IPS-20b (cell line): ENCODE results near the gene STX8.

ENCODE experiments used
- H3K27ac ChIP-seq: one replicate; pipeline ENCODE4 v1.5.1; 2013; ENCODE audit warnings: low read length
- H3K27me3 ChIP-seq: 2 replicates; pipeline ENCODE4 v1.6.1; 2013; ENCODE audit warnings: mild to moderate bottlenecking, low read length, inconsistent platforms; ENCODE audit not compliant: insufficient read depth
- H3K36me3 ChIP-seq: 2 replicates; pipeline ENCODE4 v1.6.1; 2013; ENCODE audit warnings: low read depth, mild to moderate bottlenecking, inconsistent platforms, low read length, moderate library complexity; ENCODE audit not compliant: insufficient read depth
- H3K4me1 ChIP-seq: 2 replicates; pipeline ENCODE4 v1.6.1; 2013; ENCODE audit warnings: mild to moderate bottlenecking, control low read depth, inconsistent platforms, low read length, moderate library complexity; ENCODE audit not compliant: insufficient read depth
- H3K4me3 ChIP-seq: 2 replicates; pipeline ENCODE4 v1.5.1; 2013; ENCODE audit warnings: mild to moderate bottlenecking, low read length, inconsistent platforms
- H3K9ac ChIP-seq: 2 replicates; pipeline ENCODE4 v1.6.1; 2013; ENCODE audit warnings: low read depth, mild to moderate bottlenecking, inconsistent platforms, low read length, moderate library complexity
- H3K9me3 ChIP-seq: 2 replicates; pipeline ENCODE4 v1.6.1; 2013; ENCODE audit warnings: mild to moderate bottlenecking, low read depth, low read length, inconsistent platforms; ENCODE audit not compliant: insufficient read depth

STX8 gene

DNA sequence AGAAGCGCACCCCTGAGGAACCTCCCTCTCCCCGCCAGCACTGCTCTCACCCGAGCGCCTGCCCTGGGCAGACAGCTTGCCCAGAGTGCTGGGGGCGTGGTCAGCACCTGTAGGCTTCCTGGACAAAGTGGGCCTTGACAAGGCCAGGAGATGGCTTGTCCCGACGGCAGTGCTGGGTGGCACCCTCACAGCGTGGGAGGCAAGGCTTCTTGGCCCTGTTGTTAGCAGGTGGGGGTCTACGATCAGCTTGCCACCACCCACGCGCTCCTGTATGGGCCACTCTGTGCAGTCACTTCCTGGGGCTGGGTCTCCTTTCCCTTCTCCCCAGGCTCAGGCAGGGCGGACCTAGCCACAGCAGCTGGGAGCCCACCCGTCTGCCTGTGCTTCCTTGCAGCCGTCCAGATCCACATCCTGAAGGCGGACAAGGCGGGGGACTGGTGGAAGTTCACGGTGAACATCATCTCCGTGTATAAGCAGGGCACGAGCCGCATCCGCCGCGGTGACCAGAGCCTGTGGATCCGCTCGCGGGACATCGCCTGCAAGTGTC, 336.3 kb downstream of the STX8 start:
- peak overlapping the region; percentile 67; the same call in 1 of the 2 replicates for H3K4me3 ChIP-seq
- peaks cover 20% of the 10 kb centered on the region for H3K27me3 ChIP-seq
- no peak overlapping the region for H3K27ac ChIP-seq
- H3K9ac ChIP-seq: peak overlapping the region; percentile 61; the same call in 1 of the 2 replicates
- H3K36me3 ChIP-seq: no peaks in the 10 kb centered on the region
- H3K4me1 ChIP-seq: peaks cover 5% of the 10 kb centered on the region
- H3K9me3 ChIP-seq: no peaks in the 10 kb centered on the region

DNA sequence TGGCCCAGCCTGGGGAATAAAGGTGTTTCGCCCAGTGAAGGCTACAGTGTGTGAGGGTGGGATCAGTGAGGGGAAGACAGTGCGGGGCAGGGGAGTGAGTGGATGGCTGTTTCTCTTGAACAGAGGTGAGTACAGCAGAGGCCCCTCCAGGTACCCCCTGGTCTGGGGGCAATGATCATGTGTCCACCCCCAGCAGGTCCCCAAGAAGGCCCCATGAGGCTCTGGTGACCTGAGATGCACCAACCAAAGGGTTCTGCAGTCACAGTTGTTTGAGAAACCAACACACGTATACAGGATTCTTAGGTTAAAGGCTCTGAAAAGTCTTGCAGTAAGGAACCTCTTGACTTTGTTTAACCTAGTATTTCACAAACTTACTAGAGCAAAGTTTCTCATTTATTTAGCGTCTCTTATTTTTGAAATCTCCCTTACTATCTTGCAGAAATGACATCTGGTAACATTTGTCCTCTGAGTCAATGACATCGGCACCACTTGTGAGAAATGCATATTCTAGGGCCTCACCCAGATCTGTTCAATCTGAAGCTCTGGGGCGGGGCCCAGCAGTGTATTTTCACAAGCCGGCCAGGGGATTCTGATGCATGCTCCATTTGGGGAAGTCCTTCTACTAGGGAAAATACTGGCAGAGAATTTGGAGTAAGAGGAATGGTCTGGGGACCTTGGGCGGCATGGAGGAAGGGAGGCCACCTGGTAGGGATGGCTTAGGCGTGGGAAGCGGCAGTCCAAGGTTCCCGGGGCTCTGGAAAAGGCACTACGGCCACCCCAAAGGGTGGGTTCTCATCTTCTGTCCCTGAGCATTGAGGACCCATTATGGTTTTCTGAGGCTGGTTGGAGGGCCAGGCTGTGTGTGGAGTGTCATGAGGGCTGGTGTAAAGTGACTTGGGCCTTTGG, 337.0 kb downstream of the STX8 start:
- Histone ChIP-seq H3K9ac (no peak overlapping the region), H3K9me3 (no peaks in the 10 kb centered on the region), H3K27me3 (peaks cover 20% of the 10 kb centered on the region), H3K27ac (no peak overlapping the region), H3K4me1 (peaks cover 5% of the 10 kb centered on the region), H3K36me3 (no peaks in the 10 kb centered on the region), H3K4me3 (no peak overlapping the region)

DNA sequence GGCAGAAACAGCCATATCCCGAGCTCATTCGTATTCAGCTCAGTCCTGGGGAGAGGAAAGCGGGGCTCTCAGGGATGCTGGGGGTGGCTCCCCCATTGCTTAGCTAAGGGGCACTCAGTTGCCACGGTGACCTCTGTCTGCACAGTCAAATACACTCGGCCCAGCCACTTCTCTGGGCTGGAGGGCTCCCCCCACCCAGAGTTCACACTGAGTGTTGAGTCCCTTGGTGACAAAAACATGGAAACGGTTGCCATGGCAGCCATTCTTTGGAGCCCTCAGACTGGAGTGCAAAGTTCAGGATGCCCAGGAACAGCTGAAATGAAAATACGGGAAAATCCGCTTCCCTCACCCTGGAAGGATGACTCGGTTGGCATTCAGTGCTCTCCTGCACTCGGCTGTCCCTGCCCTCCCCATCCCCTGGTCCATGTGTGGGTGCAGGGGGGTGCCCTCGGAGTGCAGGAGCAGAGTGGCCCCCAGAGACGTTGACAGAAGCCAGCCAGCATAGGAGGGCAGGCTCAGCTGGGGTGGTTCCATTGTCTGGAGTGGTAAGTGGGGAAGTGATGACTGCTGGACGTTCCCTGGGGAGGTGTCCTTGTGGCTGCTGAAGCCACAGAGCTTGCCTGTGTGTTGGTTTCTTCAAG, 337.8 kb downstream of the STX8 start:
- H3K9ac ChIP-seq: no peak overlapping the region

DNA sequence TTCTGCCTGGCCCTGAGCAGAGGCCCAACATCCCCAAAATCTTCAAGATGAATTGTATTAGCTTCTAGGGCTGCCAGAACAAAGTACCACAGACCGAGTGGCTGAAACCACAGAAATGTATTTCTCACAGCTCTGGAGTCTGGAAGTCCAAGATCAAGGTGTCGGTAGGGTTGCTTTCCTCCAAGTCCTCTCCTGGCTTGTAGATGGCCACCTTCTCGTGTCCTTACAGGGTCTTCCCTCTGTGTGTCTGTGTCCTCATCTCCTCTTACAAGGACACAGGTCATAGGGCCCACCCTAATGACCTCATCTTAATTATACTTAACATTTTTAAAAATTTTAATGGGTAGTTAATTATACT, 338.6 kb downstream of the STX8 start:
- H3K4me3 ChIP-seq: no peak overlapping the region
- no peaks in the 10 kb centered on the region for H3K36me3 ChIP-seq
- peaks cover 5% of the 10 kb centered on the region; the same call in 1 of the 2 replicates for H3K4me1 ChIP-seq
- H3K9ac ChIP-seq: no peak overlapping the region
- peaks cover 20% of the 10 kb centered on the region for H3K27me3 ChIP-seq
- H3K9me3 ChIP-seq: no peaks in the 10 kb centered on the region
- H3K27ac ChIP-seq: no peak overlapping the region

More for the DNA sequence above, 337.8 kb downstream of the STX8 start:
- no peaks in the 10 kb centered on the region for H3K9me3 ChIP-seq
- H3K36me3 ChIP-seq: no peaks in the 10 kb centered on the region
- peaks cover 5% of the 10 kb centered on the region; the same call in 1 of the 2 replicates for H3K4me1 ChIP-seq
- H3K4me3 ChIP-seq: no peak overlapping the region
- H3K27me3 ChIP-seq: peaks cover 20% of the 10 kb centered on the region
- H3K27ac ChIP-seq: no peak overlapping the region

DNA sequence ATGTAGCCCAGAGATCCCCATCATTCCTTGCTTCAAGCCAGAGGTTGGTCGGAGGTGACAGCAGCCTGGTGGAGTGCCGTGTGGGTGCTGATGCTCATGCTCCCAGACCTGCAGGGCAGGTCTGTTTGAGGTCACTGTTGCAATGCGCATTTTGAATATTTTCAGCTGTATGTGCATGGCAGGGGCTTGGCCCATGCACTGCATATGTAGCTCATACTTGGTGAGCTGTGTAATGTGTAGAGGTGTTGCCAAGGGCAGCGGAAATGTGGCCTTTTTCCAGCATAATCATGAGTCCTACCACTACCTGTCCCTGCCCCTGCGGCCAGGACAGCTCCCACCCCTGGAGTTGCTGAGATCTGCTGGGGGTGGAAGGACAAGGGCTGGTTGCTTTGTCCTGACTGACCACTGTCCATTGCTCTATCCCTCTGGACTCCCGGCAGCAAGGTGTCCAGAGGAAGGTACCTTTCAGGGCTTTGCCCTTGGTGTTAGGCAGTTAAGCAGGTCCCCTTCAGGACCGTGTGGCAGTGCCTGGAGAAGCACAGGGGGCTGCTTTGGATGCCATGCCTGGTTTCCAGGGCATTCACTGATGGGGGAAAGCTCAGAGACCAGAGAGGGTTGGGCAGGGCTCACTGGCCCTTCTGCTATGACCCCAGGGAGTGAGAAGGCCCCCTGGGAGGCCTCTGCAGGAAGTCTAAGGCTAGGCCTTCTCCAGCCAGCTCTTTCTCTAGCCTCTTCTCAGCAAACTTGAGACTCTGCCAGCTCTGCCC, 339.2 kb downstream of the STX8 start:
- Histone ChIP-seq H3K27me3 (peaks cover 20% of the 10 kb centered on the region), H3K4me1 (peaks cover 5% of the 10 kb centered on the region; the same call in 1 of the 2 replicates), H3K27ac (no peak overlapping the region), H3K9me3 (no peaks in the 10 kb centered on the region), H3K36me3 (no peaks in the 10 kb centered on the region), H3K9ac (no peak overlapping the region), H3K4me3 (no peak overlapping the region)

DNA sequence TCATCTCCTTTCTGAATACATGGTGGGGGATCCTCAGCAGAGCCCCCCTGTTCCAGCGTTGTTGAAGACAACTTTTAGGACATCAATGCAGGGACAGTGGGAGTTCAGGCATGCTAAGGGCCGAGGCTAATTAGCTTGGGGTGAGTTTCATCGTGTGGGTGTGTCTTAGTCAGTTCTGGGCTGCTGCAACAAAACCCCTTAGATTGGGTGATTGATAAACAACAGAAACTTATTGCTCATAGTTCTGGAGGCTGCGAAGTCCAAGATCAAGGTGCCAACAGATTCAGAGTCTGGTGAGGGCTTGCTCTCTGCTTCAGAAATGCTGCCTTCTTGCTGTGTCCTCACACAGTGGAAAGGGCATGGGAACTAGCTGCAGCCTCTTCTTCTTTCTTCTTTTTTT, 340.3 kb downstream of the STX8 start:
- Histone ChIP-seq H3K4me1 (peaks cover 5% of the 10 kb centered on the region; the same call in 1 of the 2 replicates), H3K9me3 (no peaks in the 10 kb centered on the region), H3K9ac (no peak overlapping the region), H3K27me3 (peaks cover 20% of the 10 kb centered on the region), H3K4me3 (no peak overlapping the region), H3K36me3 (no peaks in the 10 kb centered on the region), H3K27ac (no peak overlapping the region)

DNA sequence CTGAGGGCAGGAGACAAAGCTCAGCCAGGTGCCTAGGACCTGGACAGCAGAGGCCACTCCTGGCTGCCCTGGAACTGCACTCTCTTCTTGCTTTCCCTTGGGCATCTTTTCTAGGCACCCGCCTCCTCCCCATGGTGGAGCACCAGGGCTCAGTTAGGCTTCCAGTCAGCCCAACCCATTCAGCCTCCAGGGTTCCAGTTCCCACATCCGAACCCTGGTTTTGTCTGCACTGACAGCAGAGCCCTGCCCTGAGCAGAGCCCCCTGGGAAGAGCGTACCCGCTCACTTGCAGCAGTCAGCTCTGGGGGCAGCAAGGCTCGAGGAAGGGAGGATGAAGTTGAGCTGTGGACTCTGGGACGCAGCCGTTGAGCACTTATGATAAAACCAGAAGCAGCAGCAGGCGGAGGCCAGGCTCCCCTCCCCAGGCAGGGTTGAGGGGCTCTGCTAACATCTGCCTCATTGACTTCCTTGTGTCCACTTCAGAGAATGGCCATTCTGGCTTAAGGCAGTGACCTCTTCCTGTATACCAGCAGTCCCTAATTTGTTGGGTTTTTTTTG, 341.2 kb downstream of the STX8 start:
- no peaks in the 10 kb centered on the region for H3K36me3 ChIP-seq
- H3K4me1 ChIP-seq: peaks cover 4% of the 10 kb centered on the region; the same call in 1 of the 2 replicates
- no peak overlapping the region for H3K9ac ChIP-seq
- H3K9me3 ChIP-seq: no peaks in the 10 kb centered on the region
- H3K4me3 ChIP-seq: no peak overlapping the region
- H3K27ac ChIP-seq: no peak overlapping the region
- peaks cover 17% of the 10 kb centered on the region for H3K27me3 ChIP-seq

DNA sequence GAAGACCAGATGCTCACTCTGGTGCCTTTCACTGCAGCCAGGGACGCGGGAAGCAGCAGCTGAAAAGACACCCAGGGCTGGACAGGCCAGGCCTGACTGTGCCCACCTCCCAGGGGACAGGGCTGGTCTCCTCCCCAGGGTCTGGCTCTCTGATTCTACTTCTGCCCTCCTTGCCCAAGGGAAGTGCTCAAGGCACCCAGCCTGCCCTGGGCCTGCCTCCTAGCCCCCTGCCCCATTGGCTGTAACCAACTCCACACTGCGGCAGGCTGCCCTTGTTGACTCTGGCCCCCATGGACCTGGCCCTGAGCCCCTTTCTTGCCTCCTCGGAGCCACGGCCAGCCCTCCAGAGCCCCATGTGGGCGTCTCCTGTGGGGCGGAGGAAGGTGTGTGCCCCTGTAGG, 341.9 kb downstream of the STX8 start:
- Histone ChIP-seq H3K4me1 (no peaks in the 10 kb centered on the region), H3K4me3 (no peak overlapping the region), H3K36me3 (no peaks in the 10 kb centered on the region), H3K9me3 (no peaks in the 10 kb centered on the region), H3K9ac (no peak overlapping the region), H3K27me3 (peaks cover 10% of the 10 kb centered on the region), H3K27ac (no peak overlapping the region)

DNA sequence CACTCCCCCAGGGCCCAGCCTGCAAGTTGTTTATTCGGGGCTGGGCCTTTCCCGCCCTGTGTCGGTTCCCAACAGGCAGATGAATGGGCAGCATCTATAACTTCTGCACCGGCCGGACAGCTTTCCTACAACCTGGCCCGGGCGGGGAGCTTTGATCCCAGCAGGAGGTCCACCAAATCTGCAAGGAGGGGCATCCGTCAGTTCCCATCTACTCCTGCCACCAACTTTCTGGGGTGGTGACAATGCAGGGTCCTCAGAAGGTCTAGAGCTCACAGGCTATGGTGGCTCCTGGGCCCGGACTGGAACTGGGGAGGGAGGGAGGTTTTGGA, 342.4 kb downstream of the STX8 start:
- H3K9me3 ChIP-seq: no peaks in the 10 kb centered on the region
- peaks cover 5% of the 10 kb centered on the region for H3K27me3 ChIP-seq
- H3K4me1 ChIP-seq: no peaks in the 10 kb centered on the region

DNA sequence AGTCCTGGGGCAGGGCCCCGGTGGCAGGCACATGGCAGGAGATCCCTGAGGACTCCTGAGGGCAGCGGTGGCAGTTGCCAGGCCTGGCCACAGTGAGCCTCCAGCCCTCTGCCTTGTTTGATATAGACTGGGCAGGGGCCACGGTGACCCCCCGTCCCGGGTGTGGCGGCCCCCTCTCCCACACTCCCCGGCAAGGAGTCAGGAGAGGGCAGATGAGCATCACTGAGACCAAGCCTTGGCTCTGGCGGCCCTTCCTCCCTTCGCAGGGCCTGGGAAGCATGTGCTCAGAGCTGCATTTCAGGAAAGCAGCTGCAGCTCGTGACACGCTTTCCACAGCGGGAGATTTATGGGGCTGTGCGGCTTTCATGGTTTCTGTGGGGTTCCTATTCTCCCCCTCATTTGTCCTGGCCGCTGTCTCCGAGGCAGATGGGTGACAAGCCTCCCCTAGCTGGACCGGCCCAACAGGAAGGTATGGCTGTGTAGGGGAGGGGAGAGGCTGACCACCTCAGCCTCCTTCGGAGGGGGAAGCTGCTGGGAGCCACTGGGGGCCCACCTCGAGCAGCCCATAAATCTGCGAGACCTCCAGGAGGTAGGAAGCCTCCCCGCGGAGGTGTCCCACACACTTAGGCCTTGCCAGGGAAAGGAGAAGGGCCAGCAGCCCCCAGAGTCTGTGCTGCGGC, 342.9 kb downstream of the STX8 start:
- no peak overlapping the region for H3K27ac ChIP-seq
- H3K9ac ChIP-seq: no peak overlapping the region
- no peaks in the 10 kb centered on the region; the same call in 1 of the 2 replicates for H3K27me3 ChIP-seq
- no peaks in the 10 kb centered on the region for H3K4me1 ChIP-seq
- H3K4me3 ChIP-seq: no peak overlapping the region
- no peaks in the 10 kb centered on the region for H3K36me3 ChIP-seq
- H3K9me3 ChIP-seq: no peaks in the 10 kb centered on the region

More for the DNA sequence above, 342.4 kb downstream of the STX8 start:
- Histone ChIP-seq H3K27ac (no peak overlapping the region), H3K4me3 (no peak overlapping the region), H3K36me3 (no peaks in the 10 kb centered on the region), H3K9ac (no peak overlapping the region)

DNA sequence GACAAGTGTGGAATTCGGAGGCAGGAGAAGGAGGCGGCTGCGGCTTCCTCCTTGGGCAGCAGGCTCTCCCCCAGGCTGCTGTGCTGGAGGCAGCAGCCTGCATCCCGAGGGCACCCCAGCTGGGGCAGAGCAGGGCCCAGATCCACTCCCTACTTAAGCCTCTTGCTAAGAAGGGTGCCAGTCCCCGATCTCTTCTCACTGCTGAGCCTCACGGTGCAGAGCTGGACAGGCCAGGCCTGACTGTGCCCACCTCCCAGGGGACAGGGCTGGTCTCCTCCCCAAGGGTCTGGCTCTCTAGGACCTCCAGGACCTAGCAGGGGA, 343.5 kb downstream of the STX8 start:
- no peak overlapping the region; the same call in 1 of the 2 replicates for H3K9ac ChIP-seq
- H3K36me3 ChIP-seq: no peaks in the 10 kb centered on the region
- H3K27ac ChIP-seq: no peak overlapping the region
- H3K9me3 ChIP-seq: no peaks in the 10 kb centered on the region
- H3K27me3 ChIP-seq: no peaks in the 10 kb centered on the region; the same call in 1 of the 2 replicates
- H3K4me1 ChIP-seq: no peaks in the 10 kb centered on the region
- no peak overlapping the region for H3K4me3 ChIP-seq
